K562 (cell line): ENCODE results near the gene NYAP1. TPM values are rescaled to one million over a fixed set of nuclear protein-coding genes. Genes with fewer than 3 reads are reported as not detected.

ENCODE experiments used
- ATF3 ChIP-seq, 2 experiments: fragments of 450-650 bp in 1 of 2; sonication (generic) in 1 of 2; formaldehyde crosslinking in 1 of 2; IDR thresholded peaks in 1 of 2; conservative IDR thresholded peaks in 1 of 2; 2 replicates each; pipeline versions ENCODE4 v1.6.1 to v1.8.1; 2016 to 2023; ENCODE audit warnings: mild to moderate bottlenecking in 2 of 2, moderate library complexity in 2 of 2, inconsistent platforms in 1 of 2, missing genetic modification reagents in 1 of 2
- BCLAF1 ChIP-seq, 2 experiments: fragments of 450-650 bp in 1 of 2; IDR thresholded peaks; 2 replicates each; pipeline ENCODE4 v1.6.1; 2011 to 2017; ENCODE audit warnings: low read depth in 2 of 2, antibody characterized with exemption in 1 of 2, borderline replicate concordance in 1 of 2, low read length in 1 of 2, mild to moderate bottlenecking in 1 of 2, mixed read lengths in 1 of 2; ENCODE audit not compliant: control insufficient read depth in 1 of 2
- BMI1 ChIP-seq: fragments of 150-350 bp; IDR thresholded peaks from 2 replicates; pipeline ENCODE4 v1.6.1; 2014; ENCODE audit warnings: low read length
- CC2D1A ChIP-seq: fragments of 450-650 bp; IDR thresholded peaks from 2 replicates; pipeline ENCODE4 v1.6.1; 2017; ENCODE audit warnings: mild to moderate bottlenecking
- CHCHD3 ChIP-seq: fragments of 250-450 bp; sonication (Bioruptor Pico); IDR thresholded peaks from 2 replicates; pipeline ENCODE4 v2.1.2; 2022; ENCODE audit warnings: mild to moderate bottlenecking
- DNMT1 ChIP-seq: fragments of 450-650 bp; IDR thresholded peaks from 2 replicates; pipeline ENCODE4 v1.6.1; 2016; ENCODE audit warnings: antibody characterized with exemption, mild to moderate bottlenecking
- ETS1 ChIP-seq: conservative IDR thresholded peaks from 2 replicates; pipeline ENCODE4 v1.6.1; 2011; ENCODE audit warnings: low read depth, mild to moderate bottlenecking, low read length; ENCODE audit not compliant: control insufficient read depth
- ETV1 ChIP-seq: fragments of 450-650 bp; conservative IDR thresholded peaks from 2 replicates; pipeline ENCODE4 v1.6.1; 2016; ENCODE audit warnings: missing genetic modification characterization, control low read depth, low read depth, missing compliant biosample characterization
- ETV5 ChIP-seq: sonication (generic); formaldehyde crosslinking; IDR thresholded peaks from 2 replicates; pipeline ENCODE4 v1.4.0; 2020; ENCODE audit warnings: low read depth, mild to moderate bottlenecking, missing genetic modification reagents
- FUS ChIP-seq: fragments of 200-400 bp; formaldehyde crosslinking; optimal IDR thresholded peaks from 2 replicates; pipeline ENCODE3; 2017; ENCODE audit warnings: low read depth, low read length
- GABPA ChIP-seq: fragments of 200-800 bp; sonication (Bioruptor generic); conservative IDR thresholded peaks from 2 replicates; pipeline ENCODE4 v1.6.1; 2016; ENCODE audit warnings: low read depth, missing genetic modification characterization, missing compliant biosample characterization
- HIVEP1 ChIP-seq: fragments of 250-450 bp; sonication (Bioruptor Pico); IDR thresholded peaks from 2 replicates; pipeline ENCODE4 v1.4.0; 2020; ENCODE audit warnings: mild to moderate bottlenecking
- KLF10 ChIP-seq: fragments of 250-450 bp; sonication (Bioruptor Pico); IDR thresholded peaks from 2 replicates; pipeline ENCODE4 v1.6.1; 2021; ENCODE audit warnings: matching md5 sums
- MBD2 ChIP-seq: sonication (generic); IDR thresholded peaks from 2 replicates; pipeline ENCODE4 v1.6.1; 2016; ENCODE audit warnings: low read depth, borderline replicate concordance
- MTA1 ChIP-seq: fragments of 450-650 bp; IDR thresholded peaks from 2 replicates; pipeline ENCODE4 v1.6.1; 2017; ENCODE audit warnings: borderline replicate concordance
- NFIX ChIP-seq: fragments of 250-450 bp; sonication (Bioruptor Pico); IDR thresholded peaks from 2 replicates; pipeline ENCODE4 v1.4.0; 2020; ENCODE audit warnings: low read depth, mild to moderate bottlenecking, moderate library complexity
- PTBP1 ChIP-seq: fragments of 200-400 bp; formaldehyde crosslinking; IDR thresholded peaks from 2 replicates; pipeline ENCODE4 v1.6.1; 2017; ENCODE audit warnings: low read depth, low read length
- SNAPC5 ChIP-seq: fragments of 250-450 bp; sonication (Bioruptor Pico); IDR thresholded peaks from 2 replicates; pipeline ENCODE4 v1.8.0; 2021; ENCODE audit warnings: moderate library complexity, mild to moderate bottlenecking, inconsistent platforms
- SOX6 ChIP-seq: fragments of 450-650 bp; IDR thresholded peaks from 2 replicates; pipeline ENCODE4 v1.6.1; 2014; ENCODE audit warnings: mild to moderate bottlenecking
- YY1 ChIP-seq, 3 experiments: IDR thresholded peaks; 2 replicates each; pipeline ENCODE4 v1.6.1; 2011; ENCODE audit warnings: low read length in 2 of 3, mild to moderate bottlenecking in 2 of 3, moderate library complexity in 2 of 3, borderline replicate concordance in 1 of 3, control low read depth in 1 of 3, low read depth in 1 of 3; ENCODE audit not compliant: insufficient read depth in 3 of 3, insufficient replicate concordance in 2 of 3, control insufficient read depth in 1 of 3, insufficient read length in 1 of 3; ENCODE audit errors: extremely low read depth in 1 of 3
- ZBTB43 ChIP-seq: sonication (generic); formaldehyde crosslinking; IDR thresholded peaks from 2 replicates; pipeline ENCODE4 v1.8.0; 2023; ENCODE audit warnings: mild to moderate bottlenecking, missing genetic modification reagents
- polyA plus RNA-seq, 8 experiments: library from polyadenylated mRNA; depleted of rRNA in 4 of 8; stranded (reverse) in 5 of 8; unstranded in 3 of 8; fragments of >200 nt; fragmentation: Nextera tagmentation in 2 of 8; fragmentation: Illumina TruSeq in 1 of 8; extraction: Ambion mirVana in 2 of 8; extraction: Trizol in 1 of 8; gene quantifications; 2 replicates each; pipeline versions ENCODE4 v1.2.1 to v1.2.3, GENCODE V29; 2011 to 2014; ENCODE audit warnings: inconsistent platforms in 1 of 8, missing spikeins in 1 of 8
- total RNA-seq, 7 experiments: library from RNA; depleted of rRNA in 6 of 7; stranded (reverse); fragments of >200 nt in 6 of 7; fragmentation: Illumina TruSeq in 2 of 7; extraction: Trizol in 2 of 7; gene quantifications; 2 replicates each; pipeline versions ENCODE4 v1.2.1 to v1.2.3, GENCODE V29; 2011 to 2021; ENCODE audit warnings: low replicate concordance in 1 of 7

NYAP1 gene
- total and polyA plus RNA-seq, 9 of the 15 experiments (the other 6 are each of a cell fraction or from before 2014, with no cell fraction given): 0.11 to 0.88 (median 0.22) TPM; not detected in 2

- TF ChIP-seq PTBP1 (no peak), ETV1 (tag) (peak; percentile 34; the same call in 1 of the 2 replicates), BCLAF1 (IDR thresholded peaks at IDR 0.05; ENCODE audit: borderline replicate concordance in 1 of 2, control insufficient read depth in 1 of 2, low read depth in 2 of 2, low read length in 1 of 2) (no peak), CC2D1A (no peak), CHCHD3 (no peak), ETS1 (no peak), FUS (no peak), SOX6 (peak; percentile 27; the same call in 1 of the 2 replicates), BMI1 (no peak), SNAPC5 (no peak), ETV5 (CRISPR knock-in tag) (peak; percentile 38; the same call in 1 of the 2 replicates), YY1 (IDR thresholded peaks at IDR 0.05; ENCODE audit: borderline replicate concordance in 1 of 3, control insufficient read depth in 1 of 3, extremely low read depth in 1 of 3, insufficient read depth in 3 of 3, insufficient read length in 1 of 3, insufficient replicate concordance in 2 of 3, low read depth in 1 of 3, low read length in 2 of 3) (peak in 1 of 3 experiments; percentile 33), HIVEP1 (CRISPR knock-in tag) (peak; percentile 42; the same call in 1 of the 2 replicates), DNMT1 (no peak), MTA1 (no peak), ATF3 (IDR thresholded peaks at IDR 0.05) (peak; percentile 72), ATF3 (CRISPR knock-in tag; conservative IDR thresholded peaks at IDR 0.05) (no peak; the same call in 1 of the 2 replicates), MBD2 (no peak), GABPA (tag) (peak; percentile 81), ZBTB43 (CRISPR knock-in tag) (no peak), KLF10 (CRISPR knock-in tag) (no peak), NFIX (CRISPR knock-in tag) (no peak)
Observed at GRCh38 chr7:100472854-100473499, 10.8 kb upstream of the NYAP1 start (continued).
